ENCODE data around the gene TET2.
A peak's percentile ranks its signal among the peaks of the same experiment; 100 is the strongest.

TET2 gene

DNA sequence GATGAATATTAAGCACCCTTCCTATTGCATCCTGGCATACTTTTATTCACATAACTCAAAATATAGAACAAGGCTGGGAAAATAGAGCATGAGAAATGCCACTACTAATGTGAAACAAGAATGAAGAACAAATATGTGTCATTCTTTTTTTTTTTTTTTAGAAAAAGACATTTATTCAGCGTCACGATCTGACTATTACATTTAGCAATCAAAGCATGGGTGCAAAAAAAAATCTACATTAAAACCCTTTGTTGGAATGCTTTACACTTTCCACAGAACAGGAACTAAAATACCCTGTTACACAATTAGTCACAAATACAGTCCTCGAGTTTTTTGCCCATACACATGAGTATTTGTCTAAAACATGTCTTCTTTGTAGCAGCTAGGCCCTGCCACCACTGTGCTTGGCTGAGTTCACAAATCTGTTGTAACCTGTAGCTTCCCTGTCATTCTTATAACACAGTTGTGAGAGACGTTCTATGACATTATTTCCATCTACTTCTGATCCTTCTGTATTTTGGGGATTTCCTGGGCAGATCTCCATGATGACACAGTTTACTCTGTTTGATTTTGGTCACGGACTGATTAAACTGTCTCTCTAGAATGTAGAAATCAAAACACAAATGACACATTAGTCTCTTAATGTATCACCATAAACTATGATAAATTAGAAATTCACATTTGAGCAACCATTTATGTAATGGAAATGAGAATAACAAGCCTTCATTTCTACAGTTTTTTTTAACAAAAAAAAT lies 9.4 kb upstream of the TET2 start:
- TF ChIP-seq, protein P1, sequence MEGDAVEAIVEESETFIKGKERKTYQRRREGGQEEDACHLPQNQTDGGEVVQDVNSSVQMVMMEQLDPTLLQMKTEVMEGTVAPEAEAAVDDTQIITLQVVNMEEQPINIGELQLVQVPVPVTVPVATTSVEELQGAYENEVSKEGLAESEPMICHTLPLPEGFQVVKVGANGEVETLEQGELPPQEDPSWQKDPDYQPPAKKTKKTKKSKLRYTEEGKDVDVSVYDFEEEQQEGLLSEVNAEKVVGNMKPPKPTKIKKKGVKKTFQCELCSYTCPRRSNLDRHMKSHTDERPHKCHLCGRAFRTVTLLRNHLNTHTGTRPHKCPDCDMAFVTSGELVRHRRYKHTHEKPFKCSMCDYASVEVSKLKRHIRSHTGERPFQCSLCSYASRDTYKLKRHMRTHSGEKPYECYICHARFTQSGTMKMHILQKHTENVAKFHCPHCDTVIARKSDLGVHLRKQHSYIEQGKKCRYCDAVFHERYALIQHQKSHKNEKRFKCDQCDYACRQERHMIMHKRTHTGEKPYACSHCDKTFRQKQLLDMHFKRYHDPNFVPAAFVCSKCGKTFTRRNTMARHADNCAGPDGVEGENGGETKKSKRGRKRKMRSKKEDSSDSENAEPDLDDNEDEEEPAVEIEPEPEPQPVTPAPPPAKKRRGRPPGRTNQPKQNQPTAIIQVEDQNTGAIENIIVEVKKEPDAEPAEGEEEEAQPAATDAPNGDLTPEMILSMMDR (IDR thresholded peaks at IDR 0.05; ENCODE audit: low read depth, low read length, missing control alignments) = no peak
- in situ Hi-C loops (cut with HindIII; ENCODE audit: low sequenced_read_pairs) = no loop called here
- no peak for DNase-seq (ENCODE audit: low read depth)
- H3K4me3 ChIP-seq (ENCODE audit: low read depth, low read length) = no peak overlapping the region

DNA sequence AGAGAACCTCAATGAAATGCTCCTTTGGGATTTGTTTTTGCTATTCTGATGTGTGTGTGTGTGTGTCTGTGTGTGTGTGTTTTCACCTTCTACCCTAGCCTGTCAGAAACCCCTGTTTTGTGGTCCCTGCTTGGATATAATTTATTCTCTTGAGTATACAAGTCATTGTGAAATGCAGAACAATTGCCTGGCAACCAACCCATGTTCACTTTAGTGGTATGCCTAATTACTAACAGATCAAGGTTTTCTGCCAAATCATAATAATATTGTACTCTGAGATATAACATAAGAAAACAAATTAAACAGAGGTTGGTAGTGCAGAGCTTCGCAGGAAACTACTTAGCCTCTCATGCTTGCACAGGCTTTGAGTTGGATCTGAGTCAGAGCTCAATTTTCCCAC lies 7.0 kb upstream of the TET2 start:
- DNase-seq (ENCODE audit: low read depth) = no peak
- TF ChIP-seq, protein P1 (IDR thresholded peaks at IDR 0.05; ENCODE audit: low read depth, low read length, missing control alignments) = no peak
- in situ Hi-C loops (cut with HindIII; ENCODE audit: low sequenced_read_pairs) = no loop called here
- H3K4me3 ChIP-seq (ENCODE audit: low read depth, low read length) = no peak overlapping the region

DNA sequence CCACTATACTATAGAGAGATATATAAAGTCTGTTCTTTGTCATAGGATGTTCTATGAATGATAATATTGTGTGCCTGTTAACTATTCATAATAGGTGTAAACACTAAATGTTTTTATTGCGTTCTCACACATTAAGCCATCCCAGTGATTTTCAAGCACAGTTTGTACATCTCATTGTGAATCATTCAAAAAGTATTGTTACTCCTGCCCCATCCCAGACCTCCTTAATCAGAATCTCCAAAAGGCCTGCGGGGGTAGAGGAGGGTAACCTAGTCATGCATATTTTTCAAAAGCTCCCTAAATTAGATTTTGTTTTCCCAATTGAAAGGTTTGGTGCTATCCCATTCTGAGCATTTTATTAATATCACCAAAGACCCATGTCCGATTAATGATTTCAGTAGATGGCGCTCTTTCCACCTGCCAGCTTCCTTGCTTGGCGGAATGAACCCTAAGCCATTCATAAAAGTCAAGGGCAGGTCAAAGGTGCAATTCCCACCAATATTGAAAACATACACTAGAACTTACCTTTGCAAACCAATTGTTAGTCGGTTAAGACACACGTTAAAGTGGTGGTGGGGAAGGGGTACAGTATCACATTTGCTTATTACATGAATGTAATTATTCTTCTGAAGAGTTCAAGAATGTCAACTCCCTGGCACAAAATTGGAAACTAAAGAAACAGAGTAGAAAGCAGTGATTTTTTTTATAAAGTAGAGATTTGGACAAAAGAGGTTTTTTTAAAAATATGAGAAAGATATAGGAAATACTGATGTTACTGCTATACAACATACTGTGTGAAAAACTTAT lies 5.8 kb upstream of the TET2 start:
- TF ChIP-seq, protein P1 (IDR thresholded peaks at IDR 0.05; ENCODE audit: low read depth, low read length, missing control alignments) = peak; percentile 65
- H3K4me3 ChIP-seq (ENCODE audit: low read depth, low read length) = no peak overlapping the region
- no peak for DNase-seq (ENCODE audit: low read depth)
- in situ Hi-C loops (cut with HindIII; ENCODE audit: low sequenced_read_pairs) = no loop called here

DNA sequence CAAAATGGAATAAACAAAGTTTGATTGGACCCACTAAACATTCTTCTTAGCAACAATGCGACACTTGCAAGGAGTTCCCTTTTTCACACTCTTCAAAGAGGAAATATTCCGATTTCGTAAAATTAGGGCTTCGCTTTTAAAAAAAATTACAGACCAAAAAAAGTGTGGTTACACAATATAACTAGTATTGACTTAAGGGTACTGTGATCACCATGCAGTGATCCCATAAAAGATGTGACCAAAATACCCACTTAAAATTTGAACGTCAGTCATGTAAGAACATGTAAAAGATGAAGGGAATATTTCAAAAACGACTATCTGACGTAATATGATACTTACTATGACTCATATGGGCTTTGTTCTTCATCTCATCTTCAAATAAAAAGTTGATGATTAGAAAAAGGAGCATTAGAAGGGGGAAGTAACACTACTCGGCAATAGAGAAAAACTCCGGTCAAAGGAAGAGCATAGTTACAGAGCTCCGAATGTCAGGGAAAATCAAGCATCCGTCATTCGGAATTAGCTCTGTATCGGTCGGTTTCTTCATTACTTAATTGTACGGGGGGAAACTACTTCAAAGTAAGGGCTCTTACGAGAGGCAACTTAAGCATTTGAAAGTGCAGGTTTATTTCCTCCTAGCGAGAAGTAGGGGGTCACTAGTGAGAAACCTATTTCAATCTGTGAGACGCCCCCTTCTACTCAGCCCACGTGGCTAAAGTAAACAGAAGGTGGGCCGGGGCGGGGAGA lies 1.3 kb upstream of the TET2 start:
- H3K4me3 ChIP-seq (ENCODE audit: low read depth, low read length) = peak overlapping the region; percentile 98
- TF ChIP-seq, protein P1 (IDR thresholded peaks at IDR 0.05; ENCODE audit: low read depth, low read length, missing control alignments) = no peak
- DNase-seq (ENCODE audit: low read depth) = no peak
- in situ Hi-C loops (cut with HindIII; ENCODE audit: low sequenced_read_pairs) = no loop called here

DNA sequence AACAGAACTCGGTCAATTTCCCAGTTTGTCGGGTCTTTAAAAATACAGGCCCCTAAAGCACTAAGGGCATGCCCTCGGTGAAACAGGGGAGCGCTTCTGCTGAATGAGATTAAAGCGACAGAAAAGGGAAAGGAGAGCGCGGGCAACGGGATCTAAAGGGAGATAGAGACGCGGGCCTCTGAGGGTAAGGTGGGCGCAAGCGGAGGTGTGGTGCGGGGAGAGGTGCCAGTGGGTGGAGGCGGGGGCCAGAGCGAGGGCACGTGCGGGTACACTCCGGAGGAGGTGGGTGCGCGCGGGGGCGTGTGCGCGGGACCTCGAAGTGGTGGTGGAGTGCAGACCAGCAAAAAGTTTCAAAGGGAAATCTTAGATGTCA lies 787 bp upstream of the TET2 start:
- H3K4me3 ChIP-seq (ENCODE audit: low read depth, low read length) = peak overlapping the region; percentile 98
- in situ Hi-C loops (cut with HindIII; ENCODE audit: low sequenced_read_pairs) = no loop called here
- TF ChIP-seq, protein P1 (IDR thresholded peaks at IDR 0.05; ENCODE audit: low read depth, low read length, missing control alignments) = no peak
- no peak for DNase-seq (ENCODE audit: low read depth)

DNA sequence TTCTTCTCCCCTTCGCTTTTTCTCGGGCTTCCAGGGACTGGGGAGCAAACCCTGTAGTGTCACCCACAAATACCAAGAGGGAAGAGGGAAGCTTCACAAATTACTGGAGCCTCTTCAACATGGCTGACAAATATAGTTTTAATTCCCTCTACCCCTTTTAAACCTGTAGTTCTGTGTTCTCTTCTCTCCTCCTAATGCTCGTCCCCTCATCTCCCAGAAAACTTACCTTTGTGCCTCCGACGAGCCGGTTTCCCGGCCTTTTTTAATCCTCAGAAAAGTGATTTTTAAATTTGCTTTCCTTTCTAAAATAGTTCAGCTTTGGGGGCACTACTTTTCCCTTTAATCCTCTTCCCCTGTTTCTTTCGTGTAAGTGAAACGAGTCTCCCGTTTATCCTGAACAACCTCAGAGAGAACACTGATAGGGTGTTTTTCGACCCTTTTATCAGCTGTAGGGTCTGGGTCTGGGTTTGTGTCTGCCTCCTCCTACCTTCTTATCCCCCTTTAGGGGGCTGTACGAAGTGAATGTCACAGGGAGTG lies 408 bp downstream of the TET2 start:
- peak overlapping the region; percentile 98 for H3K4me3 ChIP-seq (ENCODE audit: low read depth, low read length)
- in situ Hi-C loops (cut with HindIII; ENCODE audit: low sequenced_read_pairs) = no loop called here
- no peak for DNase-seq (ENCODE audit: low read depth)
- TF ChIP-seq, protein P1 (IDR thresholded peaks at IDR 0.05; ENCODE audit: low read depth, low read length, missing control alignments) = no peak
